ENCODE measurements around the gene PPP2R5A.
A peak's percentile ranks its signal among the peaks of the same experiment; 100 is the strongest.

PPP2R5A gene

GRCh38 chr1:212247179-212247721, 38.0 kb upstream of the PPP2R5A start:
- no peaks in the 10 kb centered on the region for H3K9me3 ChIP-seq (ENCODE audit: insufficient read depth, low read length, severe bottlenecking)
- ATAC-seq (ENCODE audit: insufficient read depth, low read depth) (no peak), DNase-seq (no peak)
- H2AFZ ChIP-seq (ENCODE audit: low read depth, low read length) = no peak overlapping the region
- no peak overlapping the region for H3K27ac ChIP-seq (ENCODE audit: low read length)
- no peaks in the 10 kb centered on the region for H3K27me3 ChIP-seq (ENCODE audit: insufficient read depth, low read length, poor library complexity)
- no peaks in the 10 kb centered on the region for H4K20me1 ChIP-seq (ENCODE audit: insufficient read depth, low read length)
- TF ChIP-seq EZH2 (IDR thresholded peaks at IDR 0.05; ENCODE audit: borderline replicate concordance, low read depth, low read length, severe bottlenecking) (no peak), CTCF (IDR thresholded peaks at IDR 0.05; ENCODE audit: borderline replicate concordance, extremely low read depth, low read length, poor library complexity, severe bottlenecking) (no peak)
- H3K4me1 ChIP-seq (ENCODE audit: insufficient read depth, low read length) = no peaks in the 10 kb centered on the region
- H3K4me3 ChIP-seq (ENCODE audit: low read depth in 1 of 2, low read length in 2 of 2) = no peak overlapping the region
- H3K4me2 ChIP-seq (ENCODE audit: insufficient read depth, low read length) = no peak overlapping the region
- H3K36me3 ChIP-seq (ENCODE audit: insufficient read depth, low read length) = no peaks in the 10 kb centered on the region
- no peak overlapping the region for H3K9ac ChIP-seq (ENCODE audit: low read depth, low read length)
- no peaks in the 10 kb centered on the region for H3K79me2 ChIP-seq (ENCODE audit: insufficient read depth, low read length)

- H2AFZ ChIP-seq (ENCODE audit: low read depth, low read length) = no peak overlapping the region
- no peak for DNase-seq
- no peak overlapping the region for H3K27ac ChIP-seq (ENCODE audit: low read length)
- no peaks in the 10 kb centered on the region for H3K79me2 ChIP-seq (ENCODE audit: insufficient read depth, low read length)
- H3K4me2 ChIP-seq (ENCODE audit: insufficient read depth, low read length) = no peak overlapping the region
- TF ChIP-seq EZH2 (IDR thresholded peaks at IDR 0.05; ENCODE audit: borderline replicate concordance, low read depth, low read length, severe bottlenecking) = no peak
- TF ChIP-seq CTCF (IDR thresholded peaks at IDR 0.05; ENCODE audit: borderline replicate concordance, extremely low read depth, low read length, poor library complexity, severe bottlenecking) = no peak
- no peaks in the 10 kb centered on the region for H3K9me3 ChIP-seq (ENCODE audit: insufficient read depth, low read length, severe bottlenecking)
- peaks cover 1% of the 10 kb centered on the region for H3K4me1 ChIP-seq (ENCODE audit: insufficient read depth, low read length)
- no peak for ATAC-seq (ENCODE audit: insufficient read depth, low read depth)
- H3K9ac ChIP-seq (ENCODE audit: low read depth, low read length) = no peak overlapping the region
- H3K4me3 ChIP-seq (ENCODE audit: low read depth in 1 of 2, low read length in 2 of 2) = no peak overlapping the region
- no peaks in the 10 kb centered on the region for H3K27me3 ChIP-seq (ENCODE audit: insufficient read depth, low read length, poor library complexity)
- H4K20me1 ChIP-seq (ENCODE audit: insufficient read depth, low read length) = no peaks in the 10 kb centered on the region
- no peaks in the 10 kb centered on the region for H3K36me3 ChIP-seq (ENCODE audit: insufficient read depth, low read length)
Measured at GRCh38 chr1:212247988-212248387, 37.2 kb upstream of the PPP2R5A start.

- Histone ChIP-seq H3K36me3 (ENCODE audit: insufficient read depth, low read length) (no peaks in the 10 kb centered on the region), H4K20me1 (ENCODE audit: insufficient read depth, low read length) (no peaks in the 10 kb centered on the region), H3K4me1 (ENCODE audit: insufficient read depth, low read length) (peaks cover 45% of the 10 kb centered on the region), H3K79me2 (ENCODE audit: insufficient read depth, low read length) (no peaks in the 10 kb centered on the region), H3K27ac (ENCODE audit: low read length) (peak overlapping the region; percentile 99), H3K4me2 (ENCODE audit: insufficient read depth, low read length) (peak overlapping the region; percentile 67), H3K9me3 (ENCODE audit: insufficient read depth, low read length, severe bottlenecking) (no peaks in the 10 kb centered on the region), H3K4me3 (ENCODE audit: low read depth in 1 of 2, low read length in 2 of 2) (peak overlapping the region in 1 of 2 experiments; percentile 48; a peak in 2 of 4 replicates), H3K27me3 (ENCODE audit: insufficient read depth, low read length, poor library complexity) (no peaks in the 10 kb centered on the region), H2AFZ (ENCODE audit: low read depth, low read length) (peak overlapping the region; percentile 78), H3K9ac (ENCODE audit: low read depth, low read length) (peak overlapping the region; percentile 62)
- peak; percentile 69 for DNase-seq
- peak; percentile 57 for ATAC-seq (ENCODE audit: insufficient read depth, low read depth)
- TF ChIP-seq EZH2 (IDR thresholded peaks at IDR 0.05; ENCODE audit: borderline replicate concordance, low read depth, low read length, severe bottlenecking) (no peak), CTCF (IDR thresholded peaks at IDR 0.05; ENCODE audit: borderline replicate concordance, extremely low read depth, low read length, poor library complexity, severe bottlenecking) (no peak)
Measured at GRCh38 chr1:212254853-212255363, 30.3 kb upstream of the PPP2R5A start.

All from DND-41 (cell line).